Effector memory CD4-positive, alpha-beta T cell (primary cell): Measurements from ENCODE around the gene CD244.

Experiments
- DNase-seq, 3 donors: peaks; one replicate each; pipeline ENCODE4 v3.0.0-alpha.2; 2020
- H3K27ac ChIP-seq: 2 replicates; pipeline ENCODE4 v1.7.0; 2013; ENCODE audit warnings: mild to moderate bottlenecking, low read length, moderate library complexity; ENCODE audit not compliant: insufficient read depth, poor library complexity, severe bottlenecking
- H3K27me3 ChIP-seq: replicated peaks from 2 replicates; pipeline ENCODE4 v1.7.0; 2013; ENCODE audit warnings: mild to moderate bottlenecking, low read length; ENCODE audit not compliant: insufficient read depth, control insufficient read depth, poor library complexity, severe bottlenecking
- H3K36me3 ChIP-seq: 2 replicates; pipeline ENCODE4 v1.7.0; 2013; ENCODE audit warnings: mild to moderate bottlenecking, low read length, moderate library complexity; ENCODE audit not compliant: control insufficient read depth, insufficient read depth
- H3K4me1 ChIP-seq: 2 replicates; pipeline ENCODE4 v1.7.0; 2013; ENCODE audit warnings: low read length, mild to moderate bottlenecking; ENCODE audit not compliant: control insufficient read depth, insufficient read depth, poor library complexity, severe bottlenecking
- H3K4me3 ChIP-seq: 2 replicates; pipeline ENCODE4 v1.7.0; 2013; ENCODE audit warnings: low read length, low read depth, mild to moderate bottlenecking; ENCODE audit not compliant: insufficient read depth, poor library complexity, severe bottlenecking
- H3K9me3 ChIP-seq: 2 replicates; pipeline ENCODE4 v1.7.0; 2013; ENCODE audit warnings: mild to moderate bottlenecking, low read length, moderate library complexity; ENCODE audit not compliant: control insufficient read depth

Gene CD244

GRCh38 chr1:160853014-160853413, 9.7 kb downstream of the CD244 start:
- Histone ChIP-seq H3K9me3 (no peaks in the 10 kb centered on the region), H3K4me3 (no peak overlapping the region), H3K27me3 (no peaks in the 10 kb centered on the region), H3K36me3 (no peaks in the 10 kb centered on the region), H3K4me1 (peaks cover 6% of the 10 kb centered on the region), H3K27ac (no peak overlapping the region)
- no peak for DNase-seq

GRCh38 chr1:160850993-160851392, 11.7 kb downstream of the CD244 start:
- no peaks in the 10 kb centered on the region for H3K9me3 ChIP-seq
- no peaks in the 10 kb centered on the region for H3K27me3 ChIP-seq
- no peaks in the 10 kb centered on the region for H3K36me3 ChIP-seq
- H3K27ac ChIP-seq: no peak overlapping the region
- H3K4me3 ChIP-seq: no peak overlapping the region
- peaks cover 6% of the 10 kb centered on the region for H3K4me1 ChIP-seq
- no peak for DNase-seq

DNA sequence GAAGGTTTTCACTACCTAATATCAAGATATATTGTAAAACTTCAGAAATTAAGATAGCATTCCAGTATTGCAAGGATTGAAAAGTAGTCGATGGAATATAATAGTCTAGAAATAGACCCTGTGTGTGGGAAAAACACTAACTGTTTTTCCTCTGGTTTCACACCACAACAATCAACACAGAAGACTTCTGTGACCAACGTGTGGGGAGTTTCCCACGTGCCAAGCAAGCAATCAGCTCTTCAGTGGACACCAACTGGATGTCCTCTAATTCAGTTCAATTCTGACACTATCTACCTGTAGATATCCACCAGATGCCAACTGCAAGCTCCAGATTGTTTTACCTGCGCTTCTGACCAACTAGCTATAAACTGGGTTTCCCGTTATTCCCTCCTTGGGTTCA, 12.1 kb downstream of the CD244 start:
- DNase-seq: no peak
- Histone ChIP-seq H3K9me3 (no peaks in the 10 kb centered on the region), H3K36me3 (no peaks in the 10 kb centered on the region), H3K27ac (no peak overlapping the region), H3K4me1 (peaks cover 2% of the 10 kb centered on the region), H3K4me3 (no peak overlapping the region), H3K27me3 (no peaks in the 10 kb centered on the region)

GRCh38 chr1:160846281-160846680, 16.4 kb downstream of the CD244 start:
- Histone ChIP-seq H3K4me3 (no peak overlapping the region), H3K36me3 (no peaks in the 10 kb centered on the region), H3K4me1 (no peaks in the 10 kb centered on the region), H3K27ac (no peak overlapping the region), H3K9me3 (no peaks in the 10 kb centered on the region), H3K27me3 (no peaks in the 10 kb centered on the region)
- no peak for DNase-seq

GRCh38 chr1:160844447-160845232, 18.0 kb downstream of the CD244 start:
- no peak overlapping the region for H3K4me3 ChIP-seq
- H3K9me3 ChIP-seq: no peaks in the 10 kb centered on the region
- H3K4me1 ChIP-seq: no peaks in the 10 kb centered on the region
- H3K36me3 ChIP-seq: no peaks in the 10 kb centered on the region
- no peak for DNase-seq
- no peaks in the 10 kb centered on the region for H3K27me3 ChIP-seq
- no peak overlapping the region for H3K27ac ChIP-seq

- Histone ChIP-seq H3K27ac (no peak overlapping the region), H3K9me3 (no peaks in the 10 kb centered on the region), H3K36me3 (no peaks in the 10 kb centered on the region), H3K4me1 (peaks cover 31% of the 10 kb centered on the region), H3K27me3 (no peaks in the 10 kb centered on the region), H3K4me3 (no peak overlapping the region)
- no peak for DNase-seq
Measured at GRCh38 chr1:160841079-160841478, 21.6 kb downstream of the CD244 start.

DNA sequence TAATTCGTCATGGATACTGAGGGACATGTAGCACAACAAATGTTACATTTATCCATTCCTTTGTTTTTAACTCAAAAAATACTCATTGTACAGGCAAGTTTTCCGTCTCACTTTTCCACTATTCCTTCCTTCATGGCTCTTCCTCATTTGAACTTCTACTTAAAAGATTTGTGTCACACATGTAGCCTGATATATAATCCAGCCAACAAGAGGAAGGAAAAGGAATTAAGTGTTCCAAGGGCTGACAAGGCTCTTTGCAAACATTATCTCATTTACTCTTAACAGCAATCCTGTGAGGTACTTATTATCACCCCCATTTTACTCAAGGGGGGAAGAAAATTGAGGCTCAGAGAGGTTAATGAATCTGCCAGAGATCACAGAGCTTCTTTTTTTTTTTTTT, 22.9 kb downstream of the CD244 start:
- Histone ChIP-seq H3K4me1 (peaks cover 36% of the 10 kb centered on the region), H3K27me3 (no peaks in the 10 kb centered on the region), H3K9me3 (no peaks in the 10 kb centered on the region), H3K4me3 (no peak overlapping the region), H3K36me3 (no peaks in the 10 kb centered on the region), H3K27ac (no peak overlapping the region)
- DNase-seq: no peak

GRCh38 chr1:160838888-160839287, 23.8 kb downstream of the CD244 start:
- DNase-seq: no peak
- H3K36me3 ChIP-seq: no peaks in the 10 kb centered on the region
- peaks cover 36% of the 10 kb centered on the region for H3K4me1 ChIP-seq
- peak overlapping the region; percentile 66 for H3K27ac ChIP-seq
- H3K9me3 ChIP-seq: no peaks in the 10 kb centered on the region
- no peaks in the 10 kb centered on the region for H3K27me3 ChIP-seq
- no peak overlapping the region for H3K4me3 ChIP-seq

GRCh38 chr1:160837558-160838205, 25.0 kb downstream of the CD244 start:
- Histone ChIP-seq H3K27ac (peak overlapping the region; percentile 66), H3K9me3 (no peaks in the 10 kb centered on the region), H3K36me3 (no peaks in the 10 kb centered on the region), H3K4me1 (peaks cover 36% of the 10 kb centered on the region), H3K4me3 (no peak overlapping the region), H3K27me3 (no peaks in the 10 kb centered on the region)
- DNase-seq: peak; percentile 68 to 74 (median 71)

DNA sequence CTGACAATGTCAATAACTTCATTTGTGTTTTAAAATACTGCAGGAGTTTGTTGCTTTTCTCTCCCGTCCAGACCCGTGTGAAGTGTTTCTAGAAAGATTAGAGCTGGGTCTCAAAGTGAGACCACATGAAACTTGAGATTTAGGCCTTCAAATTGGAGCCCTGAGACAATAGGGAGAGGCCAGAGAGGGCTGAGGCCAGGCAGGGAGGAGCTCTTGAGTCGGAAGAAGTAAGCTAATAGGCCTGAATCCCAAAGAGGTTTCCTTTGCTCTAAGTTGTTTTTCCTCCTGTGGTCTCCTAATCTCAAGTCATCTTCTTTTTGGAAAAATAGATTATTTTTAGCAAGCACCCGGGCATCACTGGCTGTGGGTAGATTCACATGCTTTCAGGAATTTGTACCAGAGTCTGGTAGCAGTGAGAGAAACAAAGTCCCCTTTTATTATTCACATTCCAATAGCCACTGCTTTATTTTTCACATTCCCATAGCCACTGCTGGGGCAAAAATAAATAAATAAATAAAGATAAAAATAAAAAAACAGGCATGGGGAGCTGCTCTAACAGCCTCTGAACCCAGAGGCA, 25.6 kb downstream of the CD244 start:
- no peak for DNase-seq
- Histone ChIP-seq H3K4me3 (no peak overlapping the region), H3K4me1 (peaks cover 36% of the 10 kb centered on the region), H3K36me3 (no peaks in the 10 kb centered on the region), H3K9me3 (no peaks in the 10 kb centered on the region), H3K27ac (peak overlapping the region; percentile 66), H3K27me3 (no peaks in the 10 kb centered on the region)
